Measurements from ENCODE around the gene TMEM242. TPM values are rescaled to one million over a fixed set of nuclear protein-coding genes. Genes with fewer than 3 reads are reported as not detected.

Gene TMEM242
- total RNA-seq, 6 experiments from 2014 or later: 4.4 to 8.8 (median 7.3) TPM

GRCh38 chr6:157268835-157269234, 54.5 kb downstream of the TMEM242 start:
- H3K4me3 ChIP-seq: no peak overlapping the region
- DNase-seq: peak in 1 of 3 donors; percentile 44
- WGBS (ENCODE audit: insufficient coverage, low coverage, low lambda C conversion rate, missing lambda C conversion rate): 37% methylated on average over 4 of the region's 6 CpGs

DNA sequence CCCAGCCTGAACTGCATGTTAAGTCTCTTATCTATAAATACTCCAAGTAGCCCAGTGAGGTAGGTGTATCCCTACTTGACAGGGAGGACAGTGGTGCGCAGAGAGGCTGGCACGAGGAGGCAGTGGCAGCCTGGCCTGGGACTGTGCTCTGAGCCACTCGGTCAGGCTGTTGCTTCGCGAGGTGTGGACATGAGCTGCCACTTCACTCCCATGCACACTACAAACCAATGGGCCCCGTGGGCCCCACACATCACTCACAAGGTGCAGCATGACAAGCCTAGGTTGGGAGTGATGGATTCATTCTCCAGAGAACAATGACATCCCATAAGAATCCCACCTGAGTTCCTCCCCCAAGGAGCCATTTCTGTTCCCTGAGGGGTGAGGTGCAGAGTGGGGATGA, 54.9 kb downstream of the TMEM242 start:
- H3K9me3 ChIP-seq: no peaks in the 10 kb centered on the region
- ATAC-seq (no peak), DNase-seq (peak in 1 of 3 donors; percentile 35)
- intact Hi-C loops (cut with DNase I): no loop called here
- peaks cover 0 to 5% (median 0%) of the 10 kb centered on the region in 4 donors for H3K4me1 ChIP-seq
- no peak overlapping the region for H3K4me3 ChIP-seq
- H3K27me3 ChIP-seq: no peaks in the 10 kb centered on the region
- peak overlapping the region; percentile 9 to 54 (median 24) for H3K27ac ChIP-seq
- 100% methylated on average over 1 of the region's 6 CpGs for WGBS (ENCODE audit: insufficient coverage, low coverage, low lambda C conversion rate, missing lambda C conversion rate)
- no peak for TF ChIP-seq POLR2A (IDR thresholded peaks at IDR 0.05)
- TF ChIP-seq CTCF (IDR thresholded peaks at IDR 0.05): no peak
- H3K36me3 ChIP-seq: no peaks in the 10 kb centered on the region

More at GRCh38 chr6:157268835-157269234, 54.5 kb downstream of the TMEM242 start:
- TF ChIP-seq CTCF (IDR thresholded peaks at IDR 0.05) (no peak), POLR2A (IDR thresholded peaks at IDR 0.05) (no peak)
- Histone ChIP-seq H3K4me1 (peaks cover 0 to 5% (median 0%) of the 10 kb centered on the region in 4 donors), H3K36me3 (no peaks in the 10 kb centered on the region), H3K9me3 (no peaks in the 10 kb centered on the region), H3K27ac (peak overlapping the region; percentile 9 to 54 (median 24)), H3K27me3 (no peaks in the 10 kb centered on the region)
- ATAC-seq: no peak
- intact Hi-C loops (cut with DNase I): no loop called here

DNA sequence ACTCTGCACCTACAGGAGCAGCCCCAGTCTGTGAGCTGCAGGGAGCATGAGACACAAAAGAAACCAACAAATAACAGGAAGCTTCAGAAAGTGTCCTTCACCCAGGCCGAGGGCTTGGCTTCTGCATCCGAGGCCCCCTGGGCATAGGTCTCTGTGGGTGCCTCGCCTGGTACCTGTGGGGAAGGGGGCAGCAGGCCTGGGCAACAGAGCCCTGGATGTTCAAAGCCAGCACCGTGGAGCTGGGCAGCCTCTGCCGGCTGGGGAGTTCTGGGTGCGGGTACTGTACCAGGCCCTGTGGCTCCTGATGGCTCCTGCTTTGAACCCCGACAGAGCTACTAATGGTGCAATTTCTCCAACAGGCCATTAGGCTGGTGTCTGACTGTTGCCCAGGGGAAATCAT, 55.7 kb downstream of the TMEM242 start:
- Histone ChIP-seq H3K9me3 (no peaks in the 10 kb centered on the region), H3K27me3 (no peaks in the 10 kb centered on the region), H3K4me3 (no peak overlapping the region), H3K4me1 (peaks cover 0 to 5% (median 0%) of the 10 kb centered on the region in 4 donors), H3K36me3 (no peaks in the 10 kb centered on the region), H3K27ac (peak overlapping the region in 1 of 3 donors; percentile 10)
- intact Hi-C loops (cut with DNase I): no loop called here
- ATAC-seq (no peak), DNase-seq (peak in 1 of 3 donors; percentile 28)
- 90% methylated on average over 2 of the region's 7 CpGs for WGBS (ENCODE audit: insufficient coverage, low coverage, low lambda C conversion rate, missing lambda C conversion rate)
- no peak for TF ChIP-seq POLR2A (IDR thresholded peaks at IDR 0.05)

GRCh38 chr6:157267109-157267611, 56.2 kb downstream of the TMEM242 start:
- H3K27ac ChIP-seq: peak overlapping the region in 1 of 3 donors; percentile 10
- intact Hi-C loops (cut with DNase I): no loop called here
- no peak for TF ChIP-seq CTCF (IDR thresholded peaks at IDR 0.05)
- no peak for TF ChIP-seq POLR2A (IDR thresholded peaks at IDR 0.05)
- no peaks in the 10 kb centered on the region for H3K36me3 ChIP-seq
- H3K27me3 ChIP-seq: no peaks in the 10 kb centered on the region
- ATAC-seq (no peak), DNase-seq (peak in 1 of 3 donors; percentile 33)
- H3K4me3 ChIP-seq: no peak overlapping the region
- H3K9me3 ChIP-seq: no peaks in the 10 kb centered on the region
- WGBS (ENCODE audit: insufficient coverage, low coverage, low lambda C conversion rate, missing lambda C conversion rate): 77% methylated on average over 5 of the region's 18 CpGs
- H3K4me1 ChIP-seq: peaks cover 0 to 5% (median 0%) of the 10 kb centered on the region in 4 donors

DNA sequence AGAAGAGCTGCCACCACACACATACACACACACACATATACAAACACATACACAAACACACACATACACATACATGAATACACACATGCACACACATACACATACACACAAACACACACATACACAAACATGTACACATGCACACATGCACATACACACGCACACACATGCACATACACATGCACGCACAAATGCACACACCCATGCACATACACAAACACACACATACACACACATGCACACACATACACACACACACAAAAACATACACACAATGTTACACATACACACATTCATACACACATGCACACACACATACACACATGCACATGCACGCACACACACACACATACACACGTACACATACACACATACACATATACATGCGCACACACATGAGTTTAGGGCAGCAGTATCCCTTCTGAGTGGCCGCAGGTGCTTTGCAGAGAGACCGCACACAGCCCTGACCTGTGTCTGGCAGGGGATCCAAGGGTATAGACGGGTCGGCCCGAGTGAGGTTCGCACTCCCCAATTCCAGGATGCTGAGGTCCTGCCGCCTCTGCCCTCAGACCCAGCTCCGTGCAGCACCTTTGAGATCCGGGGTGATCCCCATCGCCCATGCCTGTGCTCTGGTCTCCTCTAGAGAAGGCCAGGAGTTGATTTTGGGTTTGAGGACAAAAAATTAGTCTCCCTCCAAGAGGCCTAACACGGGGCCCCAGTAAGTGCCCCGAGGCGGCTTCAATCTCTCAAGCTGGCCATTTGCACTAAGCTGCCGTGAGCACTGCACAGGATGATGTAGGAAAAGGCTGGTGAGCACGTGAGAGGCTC, 56.8 kb downstream of the TMEM242 start:
- TF ChIP-seq CTCF (IDR thresholded peaks at IDR 0.05) (no peak), POLR2A (IDR thresholded peaks at IDR 0.05) (no peak)
- Histone ChIP-seq H3K36me3 (no peaks in the 10 kb centered on the region), H3K4me1 (peaks cover 0 to 5% (median 0%) of the 10 kb centered on the region in 4 donors), H3K4me3 (no peak overlapping the region), H3K9me3 (no peaks in the 10 kb centered on the region), H3K27ac (no peak overlapping the region), H3K27me3 (no peaks in the 10 kb centered on the region)
- peak in 1 of 3 donors; percentile 37 for DNase-seq
- no peak for ATAC-seq
- 81% methylated on average over 8 of the region's 20 CpGs for WGBS (ENCODE audit: insufficient coverage, low coverage, low lambda C conversion rate, missing lambda C conversion rate)
- intact Hi-C loops (cut with DNase I): no loop called here

All from right lobe of liver (tissue), 6 donors.